H9 (cell line): ENCODE data around the gene ADAMTS2. TPM values are rescaled to one million over a fixed set of nuclear protein-coding genes. Genes with fewer than 3 reads are reported as not detected.

Experiments used
- DNase-seq: peaks from one replicate; pipeline ENCODE4 v3.0.0-alpha.2; 2017
- H2AFZ ChIP-seq: one replicate; pipeline ENCODE4 v1.6.1; 2013; ENCODE audit warnings: mild to moderate bottlenecking, low read length, control low read depth, moderate library complexity
- H2AK5ac ChIP-seq: 2 replicates; pipeline ENCODE4 v1.6.1; 2013; ENCODE audit warnings: low read length, control low read depth, mixed read lengths; ENCODE audit not compliant: insufficient read length
- H2BK120ac ChIP-seq: one replicate; pipeline ENCODE4 v1.6.1; 2013; ENCODE audit warnings: low read depth, mild to moderate bottlenecking, low read length, control low read depth, inconsistent platforms; ENCODE audit not compliant: poor library complexity, severe bottlenecking
- H2BK12ac ChIP-seq: 2 replicates; pipeline ENCODE4 v1.6.1; 2013; ENCODE audit warnings: low read length, control low read depth, mixed read lengths, low read depth; ENCODE audit not compliant: insufficient read length
- H2BK15ac ChIP-seq: 2 replicates; pipeline ENCODE4 v1.6.1; 2013; ENCODE audit warnings: low read depth, low read length, control low read depth
- H2BK20ac ChIP-seq: one replicate; pipeline ENCODE4 v1.6.1; 2013; ENCODE audit warnings: low read depth, mild to moderate bottlenecking, low read length, control low read depth, inconsistent platforms; ENCODE audit not compliant: poor library complexity, severe bottlenecking
- H2BK5ac ChIP-seq: 2 replicates; pipeline ENCODE4 v1.6.1; 2013; ENCODE audit warnings: low read length, control low read depth, mixed read lengths; ENCODE audit not compliant: insufficient read length
- H3K14ac ChIP-seq: 2 replicates; pipeline ENCODE4 v1.6.1; 2013; ENCODE audit warnings: low read length, control low read depth; ENCODE audit not compliant: insufficient read depth
- H3K18ac ChIP-seq: 2 replicates; pipeline ENCODE4 v1.6.1; 2013; ENCODE audit warnings: low read depth, mild to moderate bottlenecking, mixed read lengths, low read length, control low read depth; ENCODE audit not compliant: insufficient read length
- H3K23ac ChIP-seq: 2 replicates; pipeline ENCODE4 v1.6.1; 2013; ENCODE audit warnings: low read length, control low read depth, mixed read lengths, low read depth; ENCODE audit not compliant: insufficient read length
- H3K23me2 ChIP-seq: 2 replicates; pipeline ENCODE4 v1.6.1; 2013; ENCODE audit warnings: low read depth, mild to moderate bottlenecking, mixed read lengths, low read length, control low read depth; ENCODE audit not compliant: insufficient read length, poor library complexity, severe bottlenecking
- H3K27ac ChIP-seq: 2 replicates; pipeline ENCODE4 v1.5.1; 2013; ENCODE audit warnings: low read length, control low read depth, mixed read lengths, low read depth; ENCODE audit not compliant: insufficient read length
- H3K27me3 ChIP-seq: 2 replicates; pipeline ENCODE4 v1.6.1; 2013; ENCODE audit warnings: low read length, control low read depth, inconsistent platforms; ENCODE audit not compliant: insufficient read depth
- H3K4ac ChIP-seq: 2 replicates; pipeline ENCODE4 v1.6.1; 2013; ENCODE audit warnings: low read depth, mild to moderate bottlenecking, control low read depth, inconsistent platforms, low read length, moderate library complexity
- H3K4me1 ChIP-seq: 2 replicates; pipeline ENCODE4 v1.6.1; 2013; ENCODE audit warnings: low read length, control low read depth, inconsistent platforms; ENCODE audit not compliant: insufficient read depth
- H3K4me2 ChIP-seq: 2 replicates; pipeline ENCODE4 v1.6.1; 2013; ENCODE audit warnings: low read length, control low read depth, mixed read lengths; ENCODE audit not compliant: insufficient read length, insufficient read depth
- H3K56ac ChIP-seq: 2 replicates; pipeline ENCODE4 v1.6.1; 2013; ENCODE audit warnings: low read depth, mild to moderate bottlenecking, mixed read lengths, low read length, control low read depth; ENCODE audit not compliant: insufficient read length
- H3K79me1 ChIP-seq: 2 replicates; pipeline ENCODE4 v1.6.1; 2013; ENCODE audit warnings: low read depth, mild to moderate bottlenecking, moderate library complexity, low read length, control low read depth, inconsistent platforms; ENCODE audit not compliant: insufficient read depth, poor library complexity, severe bottlenecking
- H3K79me2 ChIP-seq: 2 replicates; pipeline ENCODE4 v1.6.1; 2013; ENCODE audit warnings: low read length, control low read depth, inconsistent platforms; ENCODE audit not compliant: insufficient read depth
- H3K9ac ChIP-seq: 2 replicates; pipeline ENCODE4 v1.6.1; 2013; ENCODE audit warnings: low read length, control low read depth, mixed read lengths; ENCODE audit not compliant: insufficient read length; ENCODE audit errors: extremely low read depth
- H3K9me3 ChIP-seq: one replicate; pipeline ENCODE4 v1.6.1; 2013; ENCODE audit warnings: low read depth, low read length, inconsistent platforms; ENCODE audit not compliant: control insufficient read depth
- H3T11ph ChIP-seq: one replicate; pipeline ENCODE4 v1.6.1; 2013; ENCODE audit warnings: mild to moderate bottlenecking, low read length, control low read depth, inconsistent platforms
- H4K20me1 ChIP-seq: one replicate; pipeline ENCODE4 v1.6.1; 2013; ENCODE audit not compliant: control insufficient read depth, insufficient read length, insufficient read depth
- H4K5ac ChIP-seq: 2 replicates; pipeline ENCODE4 v1.6.1; 2013; ENCODE audit warnings: low read depth, mild to moderate bottlenecking, mixed read lengths, low read length, control low read depth; ENCODE audit not compliant: insufficient read length
- H4K8ac ChIP-seq: replicated peaks from 2 replicates; pipeline ENCODE4 v1.6.1; 2013; ENCODE audit warnings: low read length, control low read depth, mixed read lengths, low read depth; ENCODE audit not compliant: insufficient read length
- H4K91ac ChIP-seq: 2 replicates; pipeline ENCODE4 v1.6.1; 2013; ENCODE audit warnings: low read depth, mild to moderate bottlenecking, moderate library complexity, mixed read lengths, low read length, control low read depth; ENCODE audit not compliant: insufficient read length
- H3K27ac Mint-ChIP-seq, 3 experiments: 2 replicates in 2 of 3; 3 replicates in 1 of 3; pipeline ENCODE4 v1.8.0; 2020 to 2021; ENCODE audit warnings: mixed read lengths in 3 of 3, mild to moderate bottlenecking in 1 of 3, moderate library complexity in 1 of 3
- H3K27me3 Mint-ChIP-seq: 2 replicates; pipeline ENCODE4 v1.8.0; 2021; ENCODE audit warnings: low read depth, mild to moderate bottlenecking, moderate library complexity, mixed read lengths
- H3K36me3 Mint-ChIP-seq, 3 experiments: 2 replicates in 2 of 3; 3 replicates in 1 of 3; pipeline ENCODE4 v1.8.0; 2020 to 2021; ENCODE audit warnings: low read depth in 3 of 3, mixed read lengths in 3 of 3; ENCODE audit not compliant: insufficient read depth in 1 of 3
- H3K4me1 Mint-ChIP-seq, 2 experiments: 2 replicates each; pipeline ENCODE4 v1.8.0; 2020; ENCODE audit warnings: mixed read lengths in 2 of 2
- H3K4me3 Mint-ChIP-seq, 2 experiments: 2 replicates in 1 of 2; 3 replicates in 1 of 2; pipeline ENCODE4 v1.8.0; 2020 to 2021; ENCODE audit warnings: mild to moderate bottlenecking in 2 of 2, mixed read lengths in 2 of 2, moderate library complexity in 1 of 2
- H3K9me3 Mint-ChIP-seq, 2 experiments: 2 replicates in 1 of 2; 3 replicates in 1 of 2; pipeline ENCODE4 v1.8.0; 2020; ENCODE audit warnings: mild to moderate bottlenecking in 2 of 2, mixed read lengths in 2 of 2, moderate library complexity in 1 of 2
- WGBS: extraction: QIAGEN DNeasy Blood & Tissue Kit; methylation state at CpG from one replicate; pipeline ENCODE4 v1.1.7; 2013; ENCODE audit warnings: missing lambda C conversion rate, low lambda C conversion rate, mixed read lengths; ENCODE audit not compliant: insufficient read length; ENCODE audit errors: extremely low coverage; 5-methylcytosine and 5-hydroxymethylcytosine counted together
- total RNA-seq: library from RNA; stranded (reverse); gene quantifications from 2 replicates; pipeline ENCODE4 v1.2.1, GENCODE V29; 2021
- TF ChIP-seq, protein P1 (sequence below): fragments of 200-600 bp; sonication (generic); conservative IDR thresholded peaks from 3 replicates; pipeline ENCODE4 v1.8.0; 2021; ENCODE audit warnings: antibody characterized with exemption, mild to moderate bottlenecking

Gene ADAMTS2
- total RNA-seq, 1 experiment from 2014 or later, result 5.4 TPM

DNA sequence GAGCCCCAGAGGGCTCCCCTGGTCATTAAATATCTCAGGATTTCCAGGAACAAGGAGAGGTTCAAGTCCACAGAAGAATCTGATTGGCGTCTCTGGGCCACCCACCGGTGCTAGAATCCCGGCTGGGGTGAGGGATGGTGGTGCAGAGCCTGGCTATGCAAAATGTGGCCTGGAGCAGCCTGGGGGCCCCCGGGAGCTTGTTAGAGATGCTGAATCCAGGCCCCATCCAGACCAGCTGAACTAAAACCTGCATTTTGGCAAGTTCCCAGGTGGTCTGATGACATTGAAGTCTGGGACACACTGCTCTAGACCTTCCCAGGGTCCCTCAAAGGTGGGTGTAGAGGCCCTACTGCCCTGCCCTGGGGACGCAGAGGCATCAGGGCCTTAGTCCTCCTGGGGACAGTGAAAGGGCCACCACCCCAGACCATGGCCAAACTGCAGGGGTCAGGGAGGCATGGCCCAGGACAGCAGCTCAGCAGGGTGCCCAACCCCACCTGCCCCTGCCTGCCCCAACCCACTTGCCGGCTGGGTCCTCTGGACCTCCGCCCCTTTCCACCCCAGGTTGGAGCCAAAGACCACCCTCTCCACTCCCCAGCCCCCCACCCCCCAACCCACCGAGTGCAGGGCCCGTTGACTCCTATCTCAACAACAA lies 34.7 kb downstream of the ADAMTS2 start:
- Mint-ChIP-seq H3K27me3 (peaks cover 2% of the 10 kb centered on the region; the same call in 1 of the 2 replicates), H3K9me3 (peaks cover 6 to 15% of the 10 kb centered on the region in 2 experiments; a peak in 4 of 5 replicates), H3K36me3 (no peaks in the 10 kb centered on the region; a peak in 2 of 7 replicates), H3K4me1 (peaks cover 0 to 5% of the 10 kb centered on the region in 2 experiments; a peak in 2 of 4 replicates), H3K4me3 (no peak overlapping the region), H3K27ac (no peak overlapping the region; a peak in 1 of 7 replicates)
- Histone ChIP-seq H4K20me1 (no peaks in the 10 kb centered on the region), H3K27me3 (no peaks in the 10 kb centered on the region), H3K4ac (no peak overlapping the region), H2AK5ac (no peak overlapping the region), H3K14ac (no peak overlapping the region), H3T11ph (no peak overlapping the region), H3K4me1 (no peaks in the 10 kb centered on the region), H3K9me3 (no peaks in the 10 kb centered on the region), H2BK120ac (no peak overlapping the region), H2BK20ac (no peak overlapping the region), H4K5ac (no peak overlapping the region), H3K23me2 (no peaks in the 10 kb centered on the region), H3K27ac (no peak overlapping the region), H3K23ac (no peak overlapping the region), H4K91ac (no peak overlapping the region), H3K79me1 (no peaks in the 10 kb centered on the region), H3K9ac (no peak overlapping the region), H3K4me2 (no peak overlapping the region), H2BK5ac (no peak overlapping the region), H3K56ac (no peak overlapping the region), H2BK15ac (no peak overlapping the region), H2AFZ (no peak overlapping the region), H2BK12ac (no peak overlapping the region), H4K8ac (no peak overlapping the region), H3K79me2 (no peaks in the 10 kb centered on the region), H3K18ac (no peak overlapping the region)
- DNase-seq, result no peak
- TF ChIP-seq, protein P1, sequence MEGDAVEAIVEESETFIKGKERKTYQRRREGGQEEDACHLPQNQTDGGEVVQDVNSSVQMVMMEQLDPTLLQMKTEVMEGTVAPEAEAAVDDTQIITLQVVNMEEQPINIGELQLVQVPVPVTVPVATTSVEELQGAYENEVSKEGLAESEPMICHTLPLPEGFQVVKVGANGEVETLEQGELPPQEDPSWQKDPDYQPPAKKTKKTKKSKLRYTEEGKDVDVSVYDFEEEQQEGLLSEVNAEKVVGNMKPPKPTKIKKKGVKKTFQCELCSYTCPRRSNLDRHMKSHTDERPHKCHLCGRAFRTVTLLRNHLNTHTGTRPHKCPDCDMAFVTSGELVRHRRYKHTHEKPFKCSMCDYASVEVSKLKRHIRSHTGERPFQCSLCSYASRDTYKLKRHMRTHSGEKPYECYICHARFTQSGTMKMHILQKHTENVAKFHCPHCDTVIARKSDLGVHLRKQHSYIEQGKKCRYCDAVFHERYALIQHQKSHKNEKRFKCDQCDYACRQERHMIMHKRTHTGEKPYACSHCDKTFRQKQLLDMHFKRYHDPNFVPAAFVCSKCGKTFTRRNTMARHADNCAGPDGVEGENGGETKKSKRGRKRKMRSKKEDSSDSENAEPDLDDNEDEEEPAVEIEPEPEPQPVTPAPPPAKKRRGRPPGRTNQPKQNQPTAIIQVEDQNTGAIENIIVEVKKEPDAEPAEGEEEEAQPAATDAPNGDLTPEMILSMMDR, result no peak
- no CpG with 5 or more reads among the region's 9 CpGs for WGBS
